KOPT-K1 (cell line): ENCODE measurements around the gene TRIP12.

ENCODE experiments used
- H3K27ac ChIP-seq: fragments of 200-600 bp; sonication (generic); 2 replicates; pipeline ENCODE4 v1.5.1; 2016; ENCODE audit warnings: antibody characterized with exemption, mild to moderate bottlenecking, low read depth, low read length; ENCODE audit not compliant: poor library complexity, severe bottlenecking
- H3K36me3 ChIP-seq: fragments of 200-600 bp; sonication (generic); 2 replicates; pipeline ENCODE4 v1.5.1; 2017; ENCODE audit warnings: antibody characterized with exemption, mild to moderate bottlenecking, low read length, moderate library complexity; ENCODE audit not compliant: insufficient read depth
- H3K9me3 ChIP-seq: fragments of 200-600 bp; sonication (generic); 2 replicates; pipeline ENCODE4 v1.5.1; 2017; ENCODE audit warnings: antibody characterized with exemption, low read length, mild to moderate bottlenecking; ENCODE audit not compliant: insufficient read depth, poor library complexity, severe bottlenecking

TRIP12 gene

GRCh38 chr2:229719926-229720647 is 201.7 kb downstream of the TRIP12 start:
- Histone ChIP-seq H3K27ac (no peak overlapping the region), H3K9me3 (no peaks in the 10 kb centered on the region), H3K36me3 (no peaks in the 10 kb centered on the region)

- H3K27ac ChIP-seq = no peak overlapping the region
- no peaks in the 10 kb centered on the region for H3K36me3 ChIP-seq
- H3K9me3 ChIP-seq = peaks cover 3% of the 10 kb centered on the region
These were observed 203.8 kb downstream of the TRIP12 start for GRCh38 chr2:229718057-229718456.

GRCh38 chr2:229715895-229716507 is 205.8 kb downstream of the TRIP12 start:
- H3K27ac ChIP-seq = no peak overlapping the region
- H3K9me3 ChIP-seq = peaks cover 13% of the 10 kb centered on the region
- no peaks in the 10 kb centered on the region for H3K36me3 ChIP-seq

- Histone ChIP-seq H3K27ac (no peak overlapping the region), H3K9me3 (peaks cover 13% of the 10 kb centered on the region), H3K36me3 (no peaks in the 10 kb centered on the region)
These were observed 206.9 kb downstream of the TRIP12 start for GRCh38 chr2:229714736-229715541.

GRCh38 chr2:229714080-229714735 is 207.6 kb downstream of the TRIP12 start, which contains the start of gene DNER:
TSS of gene DNER (minus strand) at chr2:229714555. CDS start at chr2:229714423, 132 bp downstream.
- H3K27ac ChIP-seq = no peak within 1 kb of the TSS
- no peaks in the 10 kb centered on the region for H3K36me3 ChIP-seq
- peaks cover 13% of the 10 kb centered on the region for H3K9me3 ChIP-seq
